ENCODE data around the gene CCL14. TPM values are rescaled to one million over a fixed set of nuclear protein-coding genes. Genes with fewer than 3 reads are reported as not detected.

CCL14 gene
- total and polyA plus RNA-seq, 5 donors from 2014 or later = not detected

DNA sequence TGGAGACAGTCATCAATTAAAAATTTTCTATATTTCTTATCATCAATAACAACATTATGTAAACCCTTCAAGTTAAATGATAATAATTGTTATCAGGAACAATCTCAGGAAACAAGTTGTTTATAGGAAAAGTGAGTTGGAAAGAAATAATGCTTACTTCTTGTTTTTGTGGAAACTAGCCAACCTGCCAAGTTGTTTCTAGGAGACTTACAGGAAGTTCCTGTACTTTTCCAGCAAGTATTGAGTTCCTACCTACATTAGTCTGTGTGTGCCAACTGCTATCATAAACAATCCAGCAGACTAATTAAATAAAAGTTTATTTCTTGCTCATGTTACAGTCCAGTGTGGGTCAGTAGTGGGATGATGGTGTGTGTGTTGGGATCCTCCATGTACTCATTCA lies 1.6 kb upstream of the CCL14 start:
- no peaks in the 10 kb centered on the region for H3K36me3 Mint-ChIP-seq
- DNase-seq = no peak
- Histone ChIP-seq H3K4me1 (ENCODE audit: control insufficient read depth, insufficient read depth, low read length, poor library complexity, severe bottlenecking) (no peaks in the 10 kb centered on the region), H3K36me3 (ENCODE audit: control insufficient read depth, insufficient read depth, low read length) (no peaks in the 10 kb centered on the region), H3K27ac (ENCODE audit: insufficient read depth, low read length, poor library complexity, severe bottlenecking) (no peak overlapping the region), H3K9me3 (ENCODE audit: control insufficient read depth in 2 of 2, low read length in 2 of 2) (no peaks in the 10 kb centered on the region), H3K27me3 (ENCODE audit: control insufficient read depth, insufficient read depth, low read length) (no peaks in the 10 kb centered on the region), H3K4me3 (ENCODE audit: low read depth, low read length) (no peak overlapping the region)
- no peak overlapping the region for H3K27ac Mint-ChIP-seq
- no peak overlapping the region for H3K4me3 Mint-ChIP-seq
- H3K9me3 Mint-ChIP-seq = peaks cover 0 to 7% (median 2%) of the 10 kb centered on the region in 7 donors
- H3K4me1 Mint-ChIP-seq = no peaks in the 10 kb centered on the region
- H3K27me3 Mint-ChIP-seq = peaks cover 7% of the 10 kb centered on the region
- ATAC-seq (ENCODE audit: low read depth in 2 of 2) = no peak

DNA sequence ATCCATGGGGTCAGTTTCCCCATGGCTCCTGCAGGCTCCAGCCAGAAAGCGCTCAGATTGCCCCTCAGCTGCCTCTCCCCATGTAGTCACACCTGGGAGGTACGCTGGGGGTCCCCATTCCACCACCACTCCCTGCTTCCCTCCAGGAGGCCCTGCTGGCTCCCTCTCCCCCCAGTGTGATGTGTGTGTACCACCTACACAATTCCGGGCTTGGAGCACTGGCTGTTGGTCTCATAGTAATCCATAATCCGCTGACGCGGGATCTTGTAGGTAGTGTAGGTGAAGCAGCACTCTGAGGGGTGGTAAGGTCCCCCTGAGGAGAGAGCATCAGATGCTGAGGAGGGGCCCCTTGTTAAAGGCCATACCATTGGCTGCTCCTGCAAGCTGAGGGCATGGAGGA lies 2.4 kb downstream of the CCL14 start:
- Histone ChIP-seq H3K4me3 (ENCODE audit: low read depth, low read length) (no peak overlapping the region), H3K36me3 (ENCODE audit: control insufficient read depth, insufficient read depth, low read length) (no peaks in the 10 kb centered on the region), H3K27me3 (ENCODE audit: control insufficient read depth, insufficient read depth, low read length) (no peaks in the 10 kb centered on the region), H3K27ac (ENCODE audit: insufficient read depth, low read length, poor library complexity, severe bottlenecking) (no peak overlapping the region), H3K9me3 (ENCODE audit: control insufficient read depth in 2 of 2, low read length in 2 of 2) (no peaks in the 10 kb centered on the region), H3K4me1 (ENCODE audit: control insufficient read depth, insufficient read depth, low read length, poor library complexity, severe bottlenecking) (no peaks in the 10 kb centered on the region)
- no peaks in the 10 kb centered on the region for H3K36me3 Mint-ChIP-seq
- H3K4me3 Mint-ChIP-seq = no peak overlapping the region
- ATAC-seq (ENCODE audit: low read depth in 2 of 2) (no peak), DNase-seq (no peak)
- peak overlapping the region in 1 of 3 donors; percentile 49 for H3K27ac Mint-ChIP-seq
- H3K27me3 Mint-ChIP-seq = peaks cover 14% of the 10 kb centered on the region
- H3K4me1 Mint-ChIP-seq = no peaks in the 10 kb centered on the region
- peaks cover 0 to 5% (median 1%) of the 10 kb centered on the region in 7 donors for H3K9me3 Mint-ChIP-seq

DNA sequence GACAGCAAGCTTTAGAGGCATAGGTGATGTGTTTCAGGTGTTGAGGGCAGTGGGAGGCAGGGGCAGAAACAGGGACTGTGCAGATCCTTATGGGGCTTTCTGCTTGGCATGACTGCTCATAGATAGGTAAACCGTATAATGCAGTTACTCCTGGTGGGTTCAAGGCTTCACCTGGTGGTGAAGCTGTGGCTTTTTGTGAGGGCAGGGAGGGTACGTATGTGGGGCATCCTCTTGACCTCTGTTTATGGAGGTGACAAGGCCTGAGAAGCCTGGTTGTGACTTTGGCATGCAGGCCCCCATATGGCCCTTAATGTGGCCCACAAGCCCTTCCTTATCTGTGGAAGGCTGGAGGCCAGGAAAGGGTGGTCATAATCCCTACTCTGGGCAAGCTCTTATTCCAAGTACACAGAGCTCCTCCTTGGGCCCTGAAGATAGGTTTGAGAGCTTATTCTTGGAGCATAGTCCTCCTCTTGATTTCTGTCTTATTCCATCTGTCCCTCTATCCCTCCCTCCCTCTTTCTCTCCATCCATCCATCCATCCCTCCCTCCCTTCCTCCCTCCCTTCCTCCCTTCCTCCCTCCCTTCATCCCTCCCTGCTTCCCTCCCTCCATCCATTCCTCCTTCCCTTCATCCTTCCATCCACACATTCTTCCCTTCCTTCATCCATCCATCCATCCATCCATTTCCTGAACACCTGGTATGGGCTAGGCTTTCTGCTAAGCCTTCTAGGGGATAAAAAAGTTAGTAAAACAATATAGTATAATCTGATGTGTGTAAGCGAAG lies 3.9 kb downstream of the CCL14 start:
- no peaks in the 10 kb centered on the region for H3K36me3 ChIP-seq (ENCODE audit: control insufficient read depth, insufficient read depth, low read length)
- no peak overlapping the region for H3K4me3 Mint-ChIP-seq
- peaks cover 0 to 3% (median 0%) of the 10 kb centered on the region in 7 donors for H3K9me3 Mint-ChIP-seq
- no peaks in the 10 kb centered on the region for H3K4me1 Mint-ChIP-seq
- H3K27me3 Mint-ChIP-seq = peaks cover 10% of the 10 kb centered on the region
- DNase-seq (no peak), ATAC-seq (ENCODE audit: low read depth in 2 of 2) (no peak)
- H3K27me3 ChIP-seq (ENCODE audit: control insufficient read depth, insufficient read depth, low read length) = no peaks in the 10 kb centered on the region
- H3K27ac ChIP-seq (ENCODE audit: insufficient read depth, low read length, poor library complexity, severe bottlenecking) = no peak overlapping the region
- H3K36me3 Mint-ChIP-seq = no peaks in the 10 kb centered on the region
- H3K4me3 ChIP-seq (ENCODE audit: low read depth, low read length) = no peak overlapping the region
- no peaks in the 10 kb centered on the region for H3K4me1 ChIP-seq (ENCODE audit: control insufficient read depth, insufficient read depth, low read length, poor library complexity, severe bottlenecking)
- H3K9me3 ChIP-seq (ENCODE audit: control insufficient read depth in 2 of 2, low read length in 2 of 2) = no peaks in the 10 kb centered on the region
- no peak overlapping the region for H3K27ac Mint-ChIP-seq

DNA sequence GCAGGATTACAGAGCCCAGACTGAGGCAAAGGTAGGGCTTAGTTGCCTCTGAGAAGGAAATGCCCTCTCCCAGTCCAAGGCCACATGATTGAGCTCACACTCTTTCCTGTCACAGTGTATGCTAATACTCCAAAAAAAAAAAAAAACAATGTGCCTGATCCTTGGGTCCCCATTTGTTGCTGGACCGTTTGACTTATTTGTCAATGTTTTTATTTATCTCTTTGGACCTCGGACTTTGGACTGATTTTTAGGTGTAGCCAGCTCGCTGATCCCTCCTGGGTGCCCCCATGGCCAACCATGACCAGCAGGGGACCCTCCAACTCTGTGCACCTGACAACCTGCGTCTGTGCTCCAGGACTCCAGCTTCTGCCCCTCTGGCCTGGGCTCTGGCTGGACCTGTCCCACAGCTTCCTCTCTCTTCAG lies 4.6 kb downstream of the CCL14 start:
- peaks cover 10% of the 10 kb centered on the region for H3K27me3 Mint-ChIP-seq
- no peak for ATAC-seq (ENCODE audit: low read depth in 2 of 2)
- peaks cover 0 to 3% (median 0%) of the 10 kb centered on the region in 7 donors for H3K9me3 Mint-ChIP-seq
- DNase-seq = no peak
- H3K27ac Mint-ChIP-seq = no peak overlapping the region
- H3K4me3 ChIP-seq (ENCODE audit: low read depth, low read length) = no peak overlapping the region
- no peaks in the 10 kb centered on the region for H3K4me1 ChIP-seq (ENCODE audit: control insufficient read depth, insufficient read depth, low read length, poor library complexity, severe bottlenecking)
- H3K9me3 ChIP-seq (ENCODE audit: control insufficient read depth in 2 of 2, low read length in 2 of 2) = no peaks in the 10 kb centered on the region
- H3K4me1 Mint-ChIP-seq = no peaks in the 10 kb centered on the region
- H3K27ac ChIP-seq (ENCODE audit: insufficient read depth, low read length, poor library complexity, severe bottlenecking) = no peak overlapping the region
- no peak overlapping the region for H3K4me3 Mint-ChIP-seq
- no peaks in the 10 kb centered on the region for H3K27me3 ChIP-seq (ENCODE audit: control insufficient read depth, insufficient read depth, low read length)
- H3K36me3 ChIP-seq (ENCODE audit: control insufficient read depth, insufficient read depth, low read length) = no peaks in the 10 kb centered on the region
- no peaks in the 10 kb centered on the region for H3K36me3 Mint-ChIP-seq

DNA sequence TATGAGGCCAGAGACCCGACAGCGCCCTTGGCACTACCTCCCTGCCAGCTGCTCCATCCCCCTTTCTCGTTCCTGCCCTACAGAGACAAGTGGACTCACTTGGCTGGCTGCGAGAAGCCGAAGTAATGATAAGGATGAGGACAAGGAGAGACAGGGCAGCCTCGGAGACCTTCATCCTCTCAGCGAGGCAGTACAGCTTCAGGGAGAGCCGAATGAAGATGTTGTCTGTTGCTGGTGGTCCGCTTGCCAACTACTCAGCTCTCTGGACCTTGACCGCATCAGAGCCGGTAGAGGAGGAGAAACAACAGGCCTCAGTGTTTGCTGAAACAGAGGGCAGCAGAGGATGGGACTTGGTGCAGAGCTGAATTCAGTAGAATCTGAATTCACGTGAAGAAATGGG lies 5.3 kb downstream of the CCL14 start, which contains the start of gene CCL16:
Gene CCL16 (minus strand): TSS at position 252 of the 400 bp plus-strand sequence. CDS start 77 bp downstream, at position 175.
- H3K4me1 ChIP-seq (ENCODE audit: control insufficient read depth, insufficient read depth, low read length, poor library complexity, severe bottlenecking) = no peaks in the 10 kb centered on the region
- H3K4me3 ChIP-seq (ENCODE audit: low read depth, low read length) = no peak within 1 kb of the TSS
- ATAC-seq (ENCODE audit: low read depth in 2 of 2) (no peak), DNase-seq (no peak)
- no peaks in the 10 kb centered on the region for H3K36me3 ChIP-seq (ENCODE audit: control insufficient read depth, insufficient read depth, low read length)
- Mint-ChIP-seq H3K9me3 (peaks cover 0 to 3% (median 0%) of the 10 kb centered on the region in 7 donors), H3K4me3 (no peak within 1 kb of the TSS), H3K27me3 (peaks cover 10% of the 10 kb centered on the region), H3K36me3 (no peaks in the 10 kb centered on the region), H3K4me1 (no peaks in the 10 kb centered on the region), H3K27ac (peak within 1 kb of the TSS in 1 of 3 donors; percentile 37)
- no peaks in the 10 kb centered on the region for H3K27me3 ChIP-seq (ENCODE audit: control insufficient read depth, insufficient read depth, low read length)
- H3K9me3 ChIP-seq (ENCODE audit: control insufficient read depth in 2 of 2, low read length in 2 of 2) = no peaks in the 10 kb centered on the region
- no peak within 1 kb of the TSS for H3K27ac ChIP-seq (ENCODE audit: insufficient read depth, low read length, poor library complexity, severe bottlenecking)

DNA sequence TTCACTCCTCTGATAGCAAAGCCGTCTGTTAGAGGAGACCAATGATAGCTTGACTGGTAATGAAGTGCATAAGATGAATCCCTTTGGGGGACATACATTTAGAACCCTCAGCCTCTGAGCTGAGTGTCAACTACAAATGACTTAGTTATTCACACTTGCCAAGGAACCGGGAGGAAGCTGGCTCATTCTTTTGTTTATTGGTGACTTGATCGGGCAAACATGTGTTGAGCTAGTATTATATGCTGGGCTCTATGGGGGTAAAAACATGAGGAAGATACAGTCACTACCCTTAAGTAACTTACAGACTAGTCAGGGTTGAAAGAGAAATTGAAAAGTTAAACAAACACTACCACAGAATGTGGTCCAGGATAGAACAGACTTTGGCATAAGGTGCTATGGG lies 8.2 kb downstream of the CCL14 start:
- Histone ChIP-seq H3K4me1 (ENCODE audit: control insufficient read depth, insufficient read depth, low read length, poor library complexity, severe bottlenecking) (no peaks in the 10 kb centered on the region), H3K36me3 (ENCODE audit: control insufficient read depth, insufficient read depth, low read length) (no peaks in the 10 kb centered on the region), H3K4me3 (ENCODE audit: low read depth, low read length) (no peak overlapping the region), H3K9me3 (ENCODE audit: control insufficient read depth in 2 of 2, low read length in 2 of 2) (no peaks in the 10 kb centered on the region), H3K27ac (ENCODE audit: insufficient read depth, low read length, poor library complexity, severe bottlenecking) (no peak overlapping the region), H3K27me3 (ENCODE audit: control insufficient read depth, insufficient read depth, low read length) (no peaks in the 10 kb centered on the region)
- H3K27me3 Mint-ChIP-seq = peaks cover 10% of the 10 kb centered on the region
- no peaks in the 10 kb centered on the region for H3K36me3 Mint-ChIP-seq
- ATAC-seq (ENCODE audit: low read depth in 2 of 2) (no peak), DNase-seq (no peak)
- no peaks in the 10 kb centered on the region for H3K4me1 Mint-ChIP-seq
- no peak overlapping the region for H3K27ac Mint-ChIP-seq
- H3K9me3 Mint-ChIP-seq = peaks cover 0 to 3% (median 0%) of the 10 kb centered on the region in 7 donors
- no peak overlapping the region for H3K4me3 Mint-ChIP-seq

DNA sequence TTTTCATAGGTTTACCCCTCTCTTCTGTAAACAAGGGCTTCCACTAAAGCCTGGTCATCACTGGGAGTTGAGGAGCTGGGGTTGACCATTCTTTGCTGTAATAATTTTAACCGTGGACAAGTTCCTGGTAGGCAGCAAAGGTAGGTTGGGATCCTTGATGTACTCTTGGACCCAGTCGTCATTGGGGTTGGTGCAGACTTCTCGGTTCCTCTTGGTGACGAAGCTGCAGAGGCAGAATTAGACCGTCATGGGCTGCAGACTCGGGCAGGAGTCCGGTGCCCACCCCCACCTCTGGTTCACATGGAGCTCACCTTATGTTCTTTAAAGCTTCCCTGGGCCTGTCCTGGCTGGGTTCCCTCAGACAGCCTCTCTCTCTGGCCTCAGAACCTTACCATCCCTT lies 9.0 kb downstream of the CCL14 start:
- Mint-ChIP-seq H3K4me1 (no peaks in the 10 kb centered on the region), H3K9me3 (peaks cover 0 to 3% (median 0%) of the 10 kb centered on the region in 7 donors), H3K36me3 (no peaks in the 10 kb centered on the region), H3K4me3 (no peak overlapping the region), H3K27me3 (peaks cover 10% of the 10 kb centered on the region), H3K27ac (no peak overlapping the region)
- Histone ChIP-seq H3K4me3 (ENCODE audit: low read depth, low read length) (no peak overlapping the region), H3K36me3 (ENCODE audit: control insufficient read depth, insufficient read depth, low read length) (no peaks in the 10 kb centered on the region), H3K4me1 (ENCODE audit: control insufficient read depth, insufficient read depth, low read length, poor library complexity, severe bottlenecking) (no peaks in the 10 kb centered on the region), H3K27me3 (ENCODE audit: control insufficient read depth, insufficient read depth, low read length) (no peaks in the 10 kb centered on the region), H3K27ac (ENCODE audit: insufficient read depth, low read length, poor library complexity, severe bottlenecking) (no peak overlapping the region), H3K9me3 (ENCODE audit: control insufficient read depth in 2 of 2, low read length in 2 of 2) (no peaks in the 10 kb centered on the region)
- DNase-seq = no peak
- ATAC-seq (ENCODE audit: low read depth in 2 of 2) = no peak
